Osteoblast (primary cell): ENCODE results near the gene ADGRG1. TPM values are rescaled to one million over a fixed set of nuclear protein-coding genes. Genes with fewer than 3 reads are reported as not detected.

ENCODE experiments used
- DNase-seq: peaks from one replicate; pipeline ENCODE4 v3.0.0; 2011; ENCODE audit warnings: low spot score, mixed read lengths; ENCODE audit not compliant: insufficient read length; ENCODE audit errors: missing footprints
- H2AFZ ChIP-seq: 2 replicates; pipeline ENCODE4 v1.6.0; 2011; ENCODE audit warnings: mild to moderate bottlenecking, low read length
- H3K27ac ChIP-seq: 2 replicates; pipeline ENCODE4 v1.5.1; 2011; ENCODE audit warnings: mild to moderate bottlenecking, low read depth, low read length, moderate library complexity
- H3K27me3 ChIP-seq: 2 replicates; pipeline ENCODE4 v1.6.0; 2012; ENCODE audit warnings: mild to moderate bottlenecking, control low read depth, inconsistent platforms, low read length, moderate library complexity; ENCODE audit not compliant: insufficient read depth
- H3K36me3 ChIP-seq: 2 replicates; pipeline ENCODE4 v1.5.1; 2011; ENCODE audit warnings: mild to moderate bottlenecking, low read length, control low read depth, moderate library complexity; ENCODE audit not compliant: insufficient read depth
- H3K4me1 ChIP-seq: 2 replicates; pipeline ENCODE4 v1.5.1; 2011; ENCODE audit warnings: mild to moderate bottlenecking, low read length, control low read depth, moderate library complexity; ENCODE audit not compliant: insufficient read depth
- H3K4me2 ChIP-seq: 2 replicates; pipeline ENCODE4 v1.6.0; 2011; ENCODE audit warnings: mild to moderate bottlenecking, low read length; ENCODE audit not compliant: insufficient read depth
- H3K4me3 ChIP-seq: fragments of 200-600 bp; sonication (generic); 3 replicates; pipeline ENCODE4 v1.5.1; 2012; ENCODE audit warnings: mild to moderate bottlenecking, low read length, inconsistent platforms; ENCODE audit not compliant: insufficient read depth
- H3K79me2 ChIP-seq: 2 replicates; pipeline ENCODE4 v1.6.0; 2012; ENCODE audit warnings: mild to moderate bottlenecking, low read length, control low read depth, inconsistent platforms; ENCODE audit not compliant: insufficient read depth
- H3K9me3 ChIP-seq: 2 replicates; pipeline ENCODE4 v1.5.1; 2011; ENCODE audit warnings: low read depth, low read length, control low read depth
- H4K20me1 ChIP-seq: 2 replicates; pipeline ENCODE4 v1.6.0; 2012; ENCODE audit warnings: mild to moderate bottlenecking, low read length, control low read depth; ENCODE audit not compliant: insufficient read depth
- CTCF ChIP-seq: IDR thresholded peaks from 2 replicates; pipeline ENCODE4 v1.5.1; 2011; ENCODE audit warnings: mild to moderate bottlenecking, low read depth, low read length, moderate library complexity; ENCODE audit errors: extremely low read depth
- total RNA-seq: library from RNA; depleted of rRNA; stranded (reverse); fragments of >200 nt; gene quantifications from 2 replicates; pipeline ENCODE4 v1.2.3, GENCODE V29; 2012

The ADGRG1 gene
- total RNA-seq, 1 donor, result 0.72 TPM

- Histone ChIP-seq H2AFZ (no peak within 1 kb of the TSS), H3K36me3 (no peaks in the 10 kb centered on the region), H3K4me3 (no peak within 1 kb of the TSS), H4K20me1 (no peaks in the 10 kb centered on the region), H3K4me2 (no peak within 1 kb of the TSS), H3K9me3 (no peaks in the 10 kb centered on the region), H3K27me3 (peaks cover 21% of the 10 kb centered on the region), H3K79me2 (no peaks in the 10 kb centered on the region), H3K27ac (no peak within 1 kb of the TSS), H3K4me1 (no peaks in the 10 kb centered on the region)
- DNase-seq, result no peak
- no peak for TF ChIP-seq CTCF
Observed at GRCh38 chr16:57694725-57695679, 66.6 kb downstream of the ADGRG1 start, which contains the start of gene DRC7. Gene DRC7 (plus strand): TSS chr16:57694806. CDS start chr16:57697950, 3,144 bp downstream.

- Histone ChIP-seq H3K27ac (no peak overlapping the region), H3K36me3 (no peaks in the 10 kb centered on the region), H2AFZ (no peak overlapping the region), H3K9me3 (no peaks in the 10 kb centered on the region), H4K20me1 (no peaks in the 10 kb centered on the region), H3K4me3 (no peak overlapping the region), H3K79me2 (no peaks in the 10 kb centered on the region), H3K4me2 (no peak overlapping the region), H3K4me1 (no peaks in the 10 kb centered on the region), H3K27me3 (peaks cover 16% of the 10 kb centered on the region)
- TF ChIP-seq CTCF, result no peak
- DNase-seq, result no peak
Observed at GRCh38 chr16:57695680-57696069, 67.2 kb downstream of the ADGRG1 start.

- Histone ChIP-seq H2AFZ (no peak overlapping the region), H3K27me3 (peaks cover 14% of the 10 kb centered on the region), H3K79me2 (no peaks in the 10 kb centered on the region), H3K9me3 (no peaks in the 10 kb centered on the region), H3K27ac (no peak overlapping the region), H4K20me1 (no peaks in the 10 kb centered on the region), H3K36me3 (no peaks in the 10 kb centered on the region), H3K4me3 (no peak overlapping the region), H3K4me2 (no peak overlapping the region), H3K4me1 (no peaks in the 10 kb centered on the region)
- DNase-seq, result no peak
- TF ChIP-seq CTCF, result no peak
Observed at GRCh38 chr16:57696240-57696639, 67.8 kb downstream of the ADGRG1 start.

GRCh38 chr16:57697896-57698537 lies 69.6 kb downstream of the ADGRG1 start:
- Histone ChIP-seq H3K36me3 (no peaks in the 10 kb centered on the region), H3K4me2 (no peak overlapping the region), H2AFZ (no peak overlapping the region), H3K79me2 (no peaks in the 10 kb centered on the region), H4K20me1 (no peaks in the 10 kb centered on the region), H3K4me1 (no peaks in the 10 kb centered on the region), H3K9me3 (no peaks in the 10 kb centered on the region), H3K27me3 (peaks cover 9% of the 10 kb centered on the region), H3K4me3 (no peak overlapping the region), H3K27ac (no peak overlapping the region)
- no peak for TF ChIP-seq CTCF
- no peak for DNase-seq
